Keratinocyte (primary cell): ENCODE results near the gene KRT35. TPM values are rescaled to one million over a fixed set of nuclear protein-coding genes. Genes with fewer than 3 reads are reported as not detected.

Source experiments
- DNase-seq: peaks from one replicate; pipeline ENCODE4 v3.0.0-alpha.2; 2011; ENCODE audit warnings: low read depth, missing footprints, low spot score
- FAIRE-seq: peaks from 2 replicates; lab custom pipeline; 2011; peaks lifted over from hg19 to GRCh38; lab: Jason Lieb, UNC
- H2AFZ ChIP-seq: 2 replicates; pipeline ENCODE4 v1.6.0; 2012; ENCODE audit warnings: low read length, control low read depth, inconsistent platforms; ENCODE audit not compliant: control insufficient read depth
- H3K27ac ChIP-seq: 2 replicates; pipeline ENCODE4 v1.5.1; 2011; ENCODE audit warnings: low read length; ENCODE audit not compliant: control insufficient read depth, insufficient read depth
- H3K27me3 ChIP-seq: 3 replicates; pipeline ENCODE4 v1.6.0; 2011; ENCODE audit warnings: low read length; ENCODE audit not compliant: control insufficient read depth, insufficient read depth; ENCODE audit errors: extremely low read depth
- H3K36me3 ChIP-seq, 2 experiments: 2 replicates in 1 of 2; 3 replicates in 1 of 2; pipeline ENCODE4 v1.5.1; 2011; ENCODE audit warnings: low read length in 2 of 2, mild to moderate bottlenecking in 1 of 2; ENCODE audit not compliant: control insufficient read depth in 2 of 2, insufficient read depth in 2 of 2; ENCODE audit errors: extremely low read depth in 1 of 2
- H3K4me1 ChIP-seq: 3 replicates; pipeline ENCODE4 v1.5.1; 2011; ENCODE audit warnings: low read length; ENCODE audit not compliant: control insufficient read depth, insufficient read depth; ENCODE audit errors: extremely low read depth
- H3K4me2 ChIP-seq: 3 replicates; pipeline ENCODE4 v1.6.0; 2011; ENCODE audit warnings: low read depth, low read length; ENCODE audit not compliant: control insufficient read depth, insufficient read depth; ENCODE audit errors: extremely low read depth
- H3K4me3 ChIP-seq, 3 experiments: fragments of 200-600 bp in 1 of 3; sonication (generic) in 1 of 3; 2 replicates in 2 of 3; 3 replicates in 1 of 3; pipeline ENCODE4 v1.5.1; 2011 to 2016; ENCODE audit warnings: low read length in 3 of 3, mild to moderate bottlenecking in 3 of 3, control low read depth in 2 of 3, inconsistent platforms in 1 of 3, low read depth in 1 of 3, mixed read lengths in 1 of 3, mixed run types in 1 of 3, moderate library complexity in 1 of 3; ENCODE audit not compliant: control insufficient read depth in 2 of 3, insufficient read depth in 2 of 3; ENCODE audit errors: extremely low read depth in 1 of 3
- H3K79me2 ChIP-seq: 2 replicates; pipeline ENCODE4 v1.6.0; 2012; ENCODE audit warnings: low read length; ENCODE audit not compliant: control insufficient read depth, insufficient read depth
- H3K9ac ChIP-seq: 3 replicates; pipeline ENCODE4 v1.6.0; 2011; ENCODE audit warnings: low read length; ENCODE audit not compliant: control insufficient read depth, insufficient read depth; ENCODE audit errors: extremely low read depth
- H3K9me1 ChIP-seq: 3 replicates; pipeline ENCODE4 v1.6.0; 2011; ENCODE audit warnings: low read length; ENCODE audit not compliant: control insufficient read depth, insufficient read depth; ENCODE audit errors: extremely low read depth
- H3K9me3 ChIP-seq: 2 replicates; pipeline ENCODE4 v1.5.1; 2012; ENCODE audit warnings: low read depth, low read length; ENCODE audit not compliant: control insufficient read depth
- H4K20me1 ChIP-seq: 3 replicates; pipeline ENCODE4 v1.6.0; 2011; ENCODE audit warnings: low read length; ENCODE audit not compliant: control insufficient read depth, insufficient read depth; ENCODE audit errors: extremely low read depth
- CTCF ChIP-seq, 3 experiments: IDR thresholded peaks in 1 of 3; conservative IDR thresholded peaks in 1 of 3; optimal IDR thresholded peaks in 1 of 3; 2 replicates in 2 of 3; 3 replicates in 1 of 3; pipeline versions ENCODE3 to v1.5.1; 2011; ENCODE audit warnings: low read length in 3 of 3, mild to moderate bottlenecking in 3 of 3, moderate library complexity in 2 of 3, control low read depth in 1 of 3, inconsistent platforms in 1 of 3; ENCODE audit not compliant: insufficient read depth in 2 of 3; ENCODE audit errors: extremely low read depth in 1 of 3
- EZH2 ChIP-seq: IDR thresholded peaks from one replicate; pipeline ENCODE4 v1.6.1; 2012; ENCODE audit warnings: inconsistent platforms, mild to moderate bottlenecking, low read length, moderate library complexity
- dilution Hi-C: fragments of 300-500 bp; cut with MboI; formaldehyde crosslinking; loops from one replicate; pipeline ENCODE4 v1.7.0; 2020; ENCODE audit warnings: low sequenced_read_pairs; ENCODE audit not compliant: extremely low pct_ligation_motif_present
- polyA plus RNA-seq, 5 experiments: library from polyadenylated mRNA; depleted of rRNA in 3 of 5; stranded (reverse) in 3 of 5; stranded (forward) in 1 of 5; unstranded in 1 of 5; fragments of >200 nt; gene quantifications; 1 replicate in 1 of 5; 2 replicates in 3 of 5; 3 replicates in 1 of 5; pipeline versions ENCODE4 v1.2.1 to v1.2.3, GENCODE V29; 2011 to 2012; ENCODE audit warnings: missing spikeins in 2 of 5, low read depth in 1 of 5, low replicate concordance in 1 of 5

Gene KRT35
- polyA plus RNA-seq, 1 donor (not counting 4 experiments of a cell fraction or from before 2014, with no cell fraction given): not detected

GRCh38 chr17:41513168-41513547 lies 32.2 kb upstream of the KRT35 start:
- H4K20me1 ChIP-seq: no peaks in the 10 kb centered on the region
- no peak overlapping the region for H3K4me3 ChIP-seq
- H3K9me3 ChIP-seq: no peaks in the 10 kb centered on the region
- H3K4me2 ChIP-seq: no peak overlapping the region
- H3K27me3 ChIP-seq: peaks cover 4% of the 10 kb centered on the region
- FAIRE-seq (no peak), DNase-seq (no peak)
- H3K4me1 ChIP-seq: peaks cover 44% of the 10 kb centered on the region
- H3K9ac ChIP-seq: no peak overlapping the region
- no peak overlapping the region for H2AFZ ChIP-seq
- peaks cover 2% of the 10 kb centered on the region for H3K9me1 ChIP-seq
- H3K36me3 ChIP-seq: peaks cover 0 to 13% of the 10 kb centered on the region in 2 experiments
- H3K79me2 ChIP-seq: no peaks in the 10 kb centered on the region
- TF ChIP-seq CTCF (optimal IDR thresholded peaks at IDR 0.05 in 1 of 3, IDR thresholded peaks at IDR 0.05 in 1 of 3, conservative IDR thresholded peaks at IDR 0.05 in 1 of 3; ENCODE audit: extremely low read depth in 1 of 3, insufficient read depth in 2 of 3, low read length in 3 of 3) (no peak), EZH2 (no peak)
- no peak overlapping the region for H3K27ac ChIP-seq
- dilution Hi-C loops: no loop called here

GRCh38 chr17:41512546-41513167 lies 31.7 kb upstream of the KRT35 start:
- dilution Hi-C loops: no loop called here
- FAIRE-seq: no peak

More at GRCh38 chr17:41512546-41513167, 31.7 kb upstream of the KRT35 start:
- peaks cover 4% of the 10 kb centered on the region for H3K27me3 ChIP-seq
- TF ChIP-seq CTCF (optimal IDR thresholded peaks at IDR 0.05 in 1 of 3, IDR thresholded peaks at IDR 0.05 in 1 of 3, conservative IDR thresholded peaks at IDR 0.05 in 1 of 3; ENCODE audit: extremely low read depth in 1 of 3, insufficient read depth in 2 of 3, low read length in 3 of 3): no peak
- no peak for TF ChIP-seq EZH2
- no peak overlapping the region for H2AFZ ChIP-seq
- H3K9me3 ChIP-seq: no peaks in the 10 kb centered on the region
- no peak for DNase-seq
- no peak overlapping the region for H3K4me2 ChIP-seq
- no peak overlapping the region for H3K4me3 ChIP-seq
- peaks cover 0 to 13% of the 10 kb centered on the region in 2 experiments for H3K36me3 ChIP-seq
- H3K79me2 ChIP-seq: no peaks in the 10 kb centered on the region
- H3K9me1 ChIP-seq: peaks cover 2% of the 10 kb centered on the region
- no peak overlapping the region for H3K27ac ChIP-seq
- H3K9ac ChIP-seq: no peak overlapping the region
- peaks cover 41% of the 10 kb centered on the region for H3K4me1 ChIP-seq
- no peaks in the 10 kb centered on the region for H4K20me1 ChIP-seq
